Measurements from ENCODE around the gene ATF1.
"Not testable (repeated sequence)": the region's sequence is repeated elsewhere in the genome, so short reads cannot be mapped to it uniquely, and the experiment has no call there.

Gene ATF1

GRCh38 chr12:50820177-50820576, 56.3 kb downstream of the ATF1 start:
- no peaks in the 10 kb centered on the region for H3K27me3 ChIP-seq (ENCODE audit: control insufficient read depth, low read length)
- H4K20me1 ChIP-seq (ENCODE audit: control insufficient read depth, insufficient read depth, low read depth, low read length): no peaks in the 10 kb centered on the region
- H3K9me2 ChIP-seq (replicated peaks; ENCODE audit: control insufficient read depth, low read length): no peaks in the 10 kb centered on the region
- H3K79me2 ChIP-seq (ENCODE audit: control insufficient read depth, low read length): no peaks in the 10 kb centered on the region
- TF ChIP-seq EZH2phosphoT487 (IDR thresholded peaks at IDR 0.05; ENCODE audit: borderline replicate concordance, low read length) (no peak), CTCF (IDR thresholded peaks at IDR 0.05; ENCODE audit: low read depth, low read length, poor library complexity, severe bottlenecking) (no peak)
- H3K4me2 ChIP-seq (ENCODE audit: low read length): no peak overlapping the region
- H3K4me3 ChIP-seq (ENCODE audit: low read length): no peak overlapping the region
- peaks cover 18% of the 10 kb centered on the region for H3K36me3 ChIP-seq (ENCODE audit: control insufficient read depth, low read length)
- no peaks in the 10 kb centered on the region for H3K9me3 ChIP-seq (ENCODE audit: control insufficient read depth, insufficient read depth, low read length)
- peaks cover 3% of the 10 kb centered on the region for H3K4me1 ChIP-seq (ENCODE audit: control insufficient read depth, low read length)
- 0 out of 2 replicates have a peak, but pooled peaks cover 3% of the 10 kb centered on the region for H3F3A ChIP-seq (ENCODE audit: control insufficient read depth, insufficient read depth)
- no peak overlapping the region for H3K27ac ChIP-seq (ENCODE audit: low read depth, low read length)

- TF ChIP-seq CTCF (IDR thresholded peaks at IDR 0.05; ENCODE audit: low read depth, low read length, poor library complexity, severe bottlenecking) (no peak), EZH2phosphoT487 (IDR thresholded peaks at IDR 0.05; ENCODE audit: borderline replicate concordance, low read length) (no peak)
- Histone ChIP-seq H3K4me2 (ENCODE audit: low read length) (no peak overlapping the region), H3K9me2 (replicated peaks; ENCODE audit: control insufficient read depth, low read length) (no peaks in the 10 kb centered on the region), H3K27me3 (ENCODE audit: control insufficient read depth, low read length) (no peaks in the 10 kb centered on the region), H3K27ac (ENCODE audit: low read depth, low read length) (no peak overlapping the region), H4K20me1 (ENCODE audit: control insufficient read depth, insufficient read depth, low read depth, low read length) (no peaks in the 10 kb centered on the region), H3K4me3 (ENCODE audit: low read length) (no peak overlapping the region), H3K9me3 (ENCODE audit: control insufficient read depth, insufficient read depth, low read length) (no peaks in the 10 kb centered on the region), H3K36me3 (ENCODE audit: control insufficient read depth, low read length) (peaks cover 4% of the 10 kb centered on the region; the same call in 1 of the 2 replicates), H3F3A (ENCODE audit: control insufficient read depth, insufficient read depth) (0 out of 2 replicates have a peak, but pooled peaks cover 3% of the 10 kb centered on the region), H3K79me2 (ENCODE audit: control insufficient read depth, low read length) (no peaks in the 10 kb centered on the region), H3K4me1 (ENCODE audit: control insufficient read depth, low read length) (peaks cover 5% of the 10 kb centered on the region)
Measured at GRCh38 chr12:50822082-50822481, 58.2 kb downstream of the ATF1 start.

- H3K79me2 ChIP-seq (ENCODE audit: control insufficient read depth, low read length); H3F3A ChIP-seq (ENCODE audit: control insufficient read depth, insufficient read depth); H3K4me3 ChIP-seq (ENCODE audit: low read length); H3K27ac ChIP-seq (ENCODE audit: low read depth, low read length); H3K4me2 ChIP-seq (ENCODE audit: low read length); H3K9me2 ChIP-seq (replicated peaks; ENCODE audit: control insufficient read depth, low read length); H4K20me1 ChIP-seq (ENCODE audit: control insufficient read depth, insufficient read depth, low read depth, low read length); H3K4me1 ChIP-seq (ENCODE audit: control insufficient read depth, low read length); H3K36me3 ChIP-seq (ENCODE audit: control insufficient read depth, low read length); H3K9me3 ChIP-seq (ENCODE audit: control insufficient read depth, insufficient read depth, low read length); H3K27me3 ChIP-seq (ENCODE audit: control insufficient read depth, low read length): not testable (repeated sequence)
Measured at GRCh38 chr12:50823724-50824123, 59.8 kb downstream of the ATF1 start.

GRCh38 chr12:50824914-50825313, 61.0 kb downstream of the ATF1 start:
- no peaks in the 10 kb centered on the region for H3K36me3 ChIP-seq (ENCODE audit: control insufficient read depth, low read length)
- H3K9me3 ChIP-seq (ENCODE audit: control insufficient read depth, insufficient read depth, low read length): no peaks in the 10 kb centered on the region
- H3K9me2 ChIP-seq (replicated peaks; ENCODE audit: control insufficient read depth, low read length): no peaks in the 10 kb centered on the region
- peak overlapping the region; percentile 29; the same call in 1 of the 2 replicates for H3K4me2 ChIP-seq (ENCODE audit: low read length)
- H3F3A ChIP-seq (ENCODE audit: control insufficient read depth, insufficient read depth): 0 out of 2 replicates have a peak, but pooled peaks cover 3% of the 10 kb centered on the region
- H3K27me3 ChIP-seq (ENCODE audit: control insufficient read depth, low read length): no peaks in the 10 kb centered on the region
- no peak overlapping the region for H3K4me3 ChIP-seq (ENCODE audit: low read length)
- no peaks in the 10 kb centered on the region for H3K79me2 ChIP-seq (ENCODE audit: control insufficient read depth, low read length)
- no peak overlapping the region for H3K27ac ChIP-seq (ENCODE audit: low read depth, low read length)
- H4K20me1 ChIP-seq (ENCODE audit: control insufficient read depth, insufficient read depth, low read depth, low read length): no peaks in the 10 kb centered on the region
- peaks cover 5% of the 10 kb centered on the region for H3K4me1 ChIP-seq (ENCODE audit: control insufficient read depth, low read length)
- no peak for TF ChIP-seq EZH2phosphoT487 (IDR thresholded peaks at IDR 0.05; ENCODE audit: borderline replicate concordance, low read length)
- no peak for TF ChIP-seq CTCF (IDR thresholded peaks at IDR 0.05; ENCODE audit: low read depth, low read length, poor library complexity, severe bottlenecking)

Data from DOHH2 (cell line).